ENCODE data around the gene CTAG1A. TPM values are rescaled to one million over a fixed set of nuclear protein-coding genes. Genes with fewer than 3 reads are reported as not detected.
"Not testable (repeated sequence)": the region's sequence is repeated elsewhere in the genome, so short reads cannot be mapped to it uniquely, and the experiment has no call there.

Gene CTAG1A
- polyA plus RNA-seq, 1 experiment: not detected

GRCh38 chrX:154575076-154575475 lies 9.9 kb upstream of the CTAG1A start:
- H3K36me3 ChIP-seq (ENCODE audit: control insufficient read depth, insufficient read depth, low read length); POLR2A ChIA-PET; CTCF ChIA-PET; DNase-seq (ENCODE audit: low read depth); H3K27me3 ChIP-seq (ENCODE audit: control insufficient read depth, insufficient read depth, low read length); H3K4me3 ChIP-seq (ENCODE audit: low read depth, low read length): not testable (repeated sequence)

- POLR2A ChIA-PET; H3K36me3 ChIP-seq (ENCODE audit: control insufficient read depth, insufficient read depth, low read length); CTCF ChIA-PET; H3K4me3 ChIP-seq (ENCODE audit: low read depth, low read length); H3K27me3 ChIP-seq (ENCODE audit: control insufficient read depth, insufficient read depth, low read length); DNase-seq (ENCODE audit: low read depth): not testable (repeated sequence)
These were observed 1.9 kb upstream of the CTAG1A start for GRCh38 chrX:154582994-154583393.

DNA sequence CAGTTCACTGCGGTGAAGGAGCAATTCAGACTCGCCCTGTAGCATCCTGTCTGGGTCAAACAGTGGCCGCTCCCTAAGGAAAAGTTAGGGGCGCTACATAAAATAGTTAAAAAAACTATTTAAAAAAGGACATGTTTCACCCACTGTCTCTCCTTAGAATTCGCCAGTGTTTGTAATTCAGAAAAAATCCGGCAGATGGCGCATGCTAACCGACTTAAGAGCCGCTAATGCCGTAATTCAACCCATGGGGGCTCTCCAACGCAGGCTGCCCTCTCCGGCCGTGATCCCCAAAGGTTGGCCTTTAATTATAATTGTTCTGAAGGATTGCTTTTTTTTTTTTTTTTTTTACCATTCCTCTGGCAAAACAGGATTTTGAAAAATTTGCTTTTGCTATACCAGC lies 5.5 kb downstream of the CTAG1A start:
- peaks cover 18% of the 10 kb centered on the region for H3K27me3 ChIP-seq (ENCODE audit: control insufficient read depth, insufficient read depth, low read length)
- CTCF ChIA-PET; H3K4me3 ChIP-seq (ENCODE audit: low read depth, low read length); POLR2A ChIA-PET; DNase-seq (ENCODE audit: low read depth); H3K36me3 ChIP-seq (ENCODE audit: control insufficient read depth, insufficient read depth, low read length): not testable (repeated sequence)

GRCh38 chrX:154592505-154592904 lies 7.6 kb downstream of the CTAG1A start:
- Histone ChIP-seq H3K27me3 (ENCODE audit: control insufficient read depth, insufficient read depth, low read length) (peaks cover 18% of the 10 kb centered on the region), H3K36me3 (ENCODE audit: control insufficient read depth, insufficient read depth, low read length) (no peaks in the 10 kb centered on the region), H3K4me3 (ENCODE audit: low read depth, low read length) (no peak overlapping the region)
- no peak for DNase-seq (ENCODE audit: low read depth)
- no peak for TF ChIP-seq CTCF (IDR thresholded peaks at IDR 0.05; ENCODE audit: insufficient read depth, low read depth, low read length)
- POLR2A ChIA-PET: no interaction called here
- CTCF ChIA-PET: no interaction called here

- H3K4me3 ChIP-seq (ENCODE audit: low read depth, low read length): no peak overlapping the region
- CTCF ChIA-PET: no interaction called here
- POLR2A ChIA-PET: no interaction called here
These were observed 8.3 kb downstream of the CTAG1A start for GRCh38 chrX:154593201-154593600.

DNA sequence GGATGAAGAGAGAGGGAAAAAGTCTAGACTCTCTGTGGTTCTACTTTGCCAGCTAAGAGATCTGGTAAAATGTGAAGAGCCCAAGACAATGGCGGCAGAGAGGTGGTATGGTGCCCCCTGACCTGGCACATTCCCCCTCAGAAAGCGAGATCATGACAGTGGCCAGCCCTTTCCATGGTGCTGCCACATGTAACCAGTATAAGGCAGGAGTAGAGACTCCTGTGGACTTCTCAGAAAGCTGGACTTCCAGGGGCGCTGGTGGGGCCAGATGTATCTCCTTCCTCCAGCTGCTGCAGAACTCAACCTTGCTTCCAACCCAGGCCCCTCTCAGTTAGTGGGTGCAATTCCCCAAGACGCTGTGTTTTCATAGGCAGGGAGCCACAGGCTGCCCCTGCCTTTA lies 9.6 kb downstream of the CTAG1A start:
- ChIA-PET CTCF (no interaction called here), POLR2A (no interaction called here)
- no peak overlapping the region for H3K4me3 ChIP-seq (ENCODE audit: low read depth, low read length)
- H3K36me3 ChIP-seq (ENCODE audit: control insufficient read depth, insufficient read depth, low read length): no peaks in the 10 kb centered on the region
- no peak for DNase-seq (ENCODE audit: low read depth)
- TF ChIP-seq CTCF (IDR thresholded peaks at IDR 0.05; ENCODE audit: insufficient read depth, low read depth, low read length): no peak
- H3K27me3 ChIP-seq (ENCODE audit: control insufficient read depth, insufficient read depth, low read length): peaks cover 18% of the 10 kb centered on the region

More at GRCh38 chrX:154593201-154593600, 8.3 kb downstream of the CTAG1A start:
- TF ChIP-seq CTCF (IDR thresholded peaks at IDR 0.05; ENCODE audit: insufficient read depth, low read depth, low read length): no peak
- Histone ChIP-seq H3K36me3 (ENCODE audit: control insufficient read depth, insufficient read depth, low read length) (no peaks in the 10 kb centered on the region), H3K27me3 (ENCODE audit: control insufficient read depth, insufficient read depth, low read length) (peaks cover 18% of the 10 kb centered on the region)
- no peak for DNase-seq (ENCODE audit: low read depth)

GRCh38 chrX:154595559-154596249 lies 10.8 kb downstream of the CTAG1A start:
- POLR2A ChIA-PET: interaction anchor here (0.6 kb wide), 1 partner anchor 14 kb away, joined by 6 read pairs; no protein-coding TSS in a partner anchor
- no peaks in the 10 kb centered on the region for H3K36me3 ChIP-seq (ENCODE audit: control insufficient read depth, insufficient read depth, low read length)
- DNase-seq (ENCODE audit: low read depth): no peak
- H3K27me3 ChIP-seq (ENCODE audit: control insufficient read depth, insufficient read depth, low read length): peaks cover 18% of the 10 kb centered on the region
- CTCF ChIA-PET: interaction anchor here (0.9 kb wide), 1 partner anchor 154 kb away, joined by 3 read pairs; no protein-coding TSS in a partner anchor
- TF ChIP-seq CTCF (IDR thresholded peaks at IDR 0.05; ENCODE audit: insufficient read depth, low read depth, low read length): no peak
- H3K4me3 ChIP-seq (ENCODE audit: low read depth, low read length): no peak overlapping the region

Data from BJ (cell line).